Measurements from ENCODE around the gene KCNE3. TPM values are rescaled to one million over a fixed set of nuclear protein-coding genes. Genes with fewer than 3 reads are reported as not detected.

Gene KCNE3
- total RNA-seq, 1 experiment from 2014 or later, result 106 TPM

- ChIA-PET POLR2A (ENCODE audit: low non-redundant PET) (no interaction called here), CTCF (no interaction called here)
- Histone ChIP-seq H3K27me3 (replicated peaks; ENCODE audit: insufficient read depth, low read depth, low read length, poor library complexity) (no peaks in the 10 kb centered on the region), H3K4me3 (ENCODE audit: low read depth, low read length, poor library complexity, severe bottlenecking) (no peak overlapping the region), H3K9me3 (ENCODE audit: low read depth, low read length, poor library complexity, severe bottlenecking) (no peaks in the 10 kb centered on the region), H3K36me3 (ENCODE audit: insufficient read depth, low read length, poor library complexity, severe bottlenecking) (no peaks in the 10 kb centered on the region), H3K4me1 (ENCODE audit: insufficient read depth, low read length, poor library complexity, severe bottlenecking) (peaks cover 10% of the 10 kb centered on the region), H3K27ac (ENCODE audit: low read depth, low read length, poor library complexity, severe bottlenecking) (no peak overlapping the region)
- BruUV-seq (replicated peaks), result no TSS peak
- intact Hi-C loops (cut with micrococcal nuclease; ENCODE audit: unreplicated experiment), result no loop called here
- no peak for TF ChIP-seq EZH2 (IDR thresholded peaks at IDR 0.05; ENCODE audit: borderline replicate concordance, low read depth, low read length, poor library complexity, severe bottlenecking)
- TF ChIP-seq, protein P1, sequence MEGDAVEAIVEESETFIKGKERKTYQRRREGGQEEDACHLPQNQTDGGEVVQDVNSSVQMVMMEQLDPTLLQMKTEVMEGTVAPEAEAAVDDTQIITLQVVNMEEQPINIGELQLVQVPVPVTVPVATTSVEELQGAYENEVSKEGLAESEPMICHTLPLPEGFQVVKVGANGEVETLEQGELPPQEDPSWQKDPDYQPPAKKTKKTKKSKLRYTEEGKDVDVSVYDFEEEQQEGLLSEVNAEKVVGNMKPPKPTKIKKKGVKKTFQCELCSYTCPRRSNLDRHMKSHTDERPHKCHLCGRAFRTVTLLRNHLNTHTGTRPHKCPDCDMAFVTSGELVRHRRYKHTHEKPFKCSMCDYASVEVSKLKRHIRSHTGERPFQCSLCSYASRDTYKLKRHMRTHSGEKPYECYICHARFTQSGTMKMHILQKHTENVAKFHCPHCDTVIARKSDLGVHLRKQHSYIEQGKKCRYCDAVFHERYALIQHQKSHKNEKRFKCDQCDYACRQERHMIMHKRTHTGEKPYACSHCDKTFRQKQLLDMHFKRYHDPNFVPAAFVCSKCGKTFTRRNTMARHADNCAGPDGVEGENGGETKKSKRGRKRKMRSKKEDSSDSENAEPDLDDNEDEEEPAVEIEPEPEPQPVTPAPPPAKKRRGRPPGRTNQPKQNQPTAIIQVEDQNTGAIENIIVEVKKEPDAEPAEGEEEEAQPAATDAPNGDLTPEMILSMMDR (conservative IDR thresholded peaks at IDR 0.05; ENCODE audit: low read depth, low read length), result no peak
- DNase-seq (ENCODE audit: low spot score), result no peak
Measured at GRCh38 chr11:74476536-74476935, 9.2 kb upstream of the KCNE3 start.

DNA sequence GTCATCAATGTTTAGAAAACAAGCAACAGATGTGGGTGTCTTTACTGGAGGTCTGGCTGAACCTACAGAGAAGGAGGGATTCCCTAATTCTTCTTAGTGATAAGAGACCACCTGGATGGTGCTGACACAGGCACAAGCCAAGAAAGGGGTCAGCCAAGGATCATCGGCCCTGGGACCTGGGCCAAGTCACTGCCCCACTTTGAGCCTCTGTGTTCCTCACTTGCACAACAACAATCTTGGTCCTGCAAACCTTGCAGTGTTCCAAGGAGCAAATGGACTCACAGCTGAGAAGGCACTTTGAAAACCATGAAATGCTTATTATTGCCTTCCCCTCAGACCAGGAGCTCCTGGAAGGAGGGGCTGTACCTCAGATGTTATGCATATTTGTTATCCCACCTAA, 7.0 kb upstream of the KCNE3 start:
- ChIA-PET CTCF (no interaction called here), POLR2A (ENCODE audit: low non-redundant PET) (no interaction called here)
- no peak overlapping the region for H3K27ac ChIP-seq (ENCODE audit: low read depth, low read length, poor library complexity, severe bottlenecking)
- no TSS peak for BruUV-seq (replicated peaks)
- intact Hi-C loops (cut with micrococcal nuclease; ENCODE audit: unreplicated experiment), result no loop called here
- no peaks in the 10 kb centered on the region for H3K27me3 ChIP-seq (replicated peaks; ENCODE audit: insufficient read depth, low read depth, low read length, poor library complexity)
- no peaks in the 10 kb centered on the region for H3K36me3 ChIP-seq (ENCODE audit: insufficient read depth, low read length, poor library complexity, severe bottlenecking)
- TF ChIP-seq, protein P1 (conservative IDR thresholded peaks at IDR 0.05; ENCODE audit: low read depth, low read length), result no peak
- TF ChIP-seq EZH2 (IDR thresholded peaks at IDR 0.05; ENCODE audit: borderline replicate concordance, low read depth, low read length, poor library complexity, severe bottlenecking), result no peak
- DNase-seq (ENCODE audit: low spot score), result no peak
- H3K9me3 ChIP-seq (ENCODE audit: low read depth, low read length, poor library complexity, severe bottlenecking), result no peaks in the 10 kb centered on the region
- no peak overlapping the region for H3K4me3 ChIP-seq (ENCODE audit: low read depth, low read length, poor library complexity, severe bottlenecking)
- H3K4me1 ChIP-seq (ENCODE audit: insufficient read depth, low read length, poor library complexity, severe bottlenecking), result peaks cover 22% of the 10 kb centered on the region

GRCh38 chr11:74473382-74474173, 6.2 kb upstream of the KCNE3 start:
- DNase-seq (ENCODE audit: low spot score), result no peak
- no peak overlapping the region for H3K27ac ChIP-seq (ENCODE audit: low read depth, low read length, poor library complexity, severe bottlenecking)
- H3K27me3 ChIP-seq (replicated peaks; ENCODE audit: insufficient read depth, low read depth, low read length, poor library complexity), result no peaks in the 10 kb centered on the region
- TF ChIP-seq, protein P1 (conservative IDR thresholded peaks at IDR 0.05; ENCODE audit: low read depth, low read length), result no peak
- TF ChIP-seq EZH2 (IDR thresholded peaks at IDR 0.05; ENCODE audit: borderline replicate concordance, low read depth, low read length, poor library complexity, severe bottlenecking), result no peak
- peaks cover 29% of the 10 kb centered on the region for H3K4me1 ChIP-seq (ENCODE audit: insufficient read depth, low read length, poor library complexity, severe bottlenecking)
- intact Hi-C loops (cut with micrococcal nuclease; ENCODE audit: unreplicated experiment), result no loop called here
- BruUV-seq (replicated peaks), result no TSS peak
- ChIA-PET POLR2A (ENCODE audit: low non-redundant PET) (no interaction called here), CTCF (interaction anchor here (1.1 kb wide), 1 partner anchor 24 kb away, joined by 4 read pairs; no protein-coding TSS in a partner anchor)
- H3K4me3 ChIP-seq (ENCODE audit: low read depth, low read length, poor library complexity, severe bottlenecking), result no peak overlapping the region
- no peaks in the 10 kb centered on the region for H3K9me3 ChIP-seq (ENCODE audit: low read depth, low read length, poor library complexity, severe bottlenecking)
- H3K36me3 ChIP-seq (ENCODE audit: insufficient read depth, low read length, poor library complexity, severe bottlenecking), result no peaks in the 10 kb centered on the region
